ENCODE data around the gene EZR.

DNA sequence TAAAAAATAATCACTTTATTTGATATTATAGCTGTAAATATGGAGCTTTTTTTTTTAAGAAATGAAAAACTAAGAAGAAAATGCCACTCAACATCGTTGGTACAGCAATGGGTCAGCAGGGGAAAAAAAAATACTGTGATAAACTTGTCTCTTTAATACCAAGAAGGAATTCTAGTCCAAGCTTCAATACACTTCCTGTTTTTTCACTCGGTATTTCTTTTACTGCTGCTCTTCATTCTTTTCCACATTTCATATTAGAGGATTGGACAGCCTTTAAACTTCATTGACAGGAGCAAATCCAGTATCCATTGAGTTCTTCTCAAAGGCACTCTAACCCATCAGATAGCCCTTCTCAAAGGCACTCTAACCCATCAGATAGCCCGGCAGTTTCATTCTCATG, 22.2 kb upstream of the EZR start:
- TF ChIP-seq EZH2 (IDR thresholded peaks at IDR 0.05; ENCODE audit: borderline replicate concordance, insufficient read depth, low read depth, low read length, poor library complexity, severe bottlenecking), result no peak
- TF ChIP-seq, protein P1, sequence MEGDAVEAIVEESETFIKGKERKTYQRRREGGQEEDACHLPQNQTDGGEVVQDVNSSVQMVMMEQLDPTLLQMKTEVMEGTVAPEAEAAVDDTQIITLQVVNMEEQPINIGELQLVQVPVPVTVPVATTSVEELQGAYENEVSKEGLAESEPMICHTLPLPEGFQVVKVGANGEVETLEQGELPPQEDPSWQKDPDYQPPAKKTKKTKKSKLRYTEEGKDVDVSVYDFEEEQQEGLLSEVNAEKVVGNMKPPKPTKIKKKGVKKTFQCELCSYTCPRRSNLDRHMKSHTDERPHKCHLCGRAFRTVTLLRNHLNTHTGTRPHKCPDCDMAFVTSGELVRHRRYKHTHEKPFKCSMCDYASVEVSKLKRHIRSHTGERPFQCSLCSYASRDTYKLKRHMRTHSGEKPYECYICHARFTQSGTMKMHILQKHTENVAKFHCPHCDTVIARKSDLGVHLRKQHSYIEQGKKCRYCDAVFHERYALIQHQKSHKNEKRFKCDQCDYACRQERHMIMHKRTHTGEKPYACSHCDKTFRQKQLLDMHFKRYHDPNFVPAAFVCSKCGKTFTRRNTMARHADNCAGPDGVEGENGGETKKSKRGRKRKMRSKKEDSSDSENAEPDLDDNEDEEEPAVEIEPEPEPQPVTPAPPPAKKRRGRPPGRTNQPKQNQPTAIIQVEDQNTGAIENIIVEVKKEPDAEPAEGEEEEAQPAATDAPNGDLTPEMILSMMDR (IDR thresholded peaks at IDR 0.05), result no peak
